ENCODE data around the gene PTPDC1. TPM values are rescaled to one million over a fixed set of nuclear protein-coding genes. Genes with fewer than 3 reads are reported as not detected.

The PTPDC1 gene
- total RNA-seq, 4 donors from 2014 or later = 15.4 to 21.6 (median 17.8) TPM

DNA sequence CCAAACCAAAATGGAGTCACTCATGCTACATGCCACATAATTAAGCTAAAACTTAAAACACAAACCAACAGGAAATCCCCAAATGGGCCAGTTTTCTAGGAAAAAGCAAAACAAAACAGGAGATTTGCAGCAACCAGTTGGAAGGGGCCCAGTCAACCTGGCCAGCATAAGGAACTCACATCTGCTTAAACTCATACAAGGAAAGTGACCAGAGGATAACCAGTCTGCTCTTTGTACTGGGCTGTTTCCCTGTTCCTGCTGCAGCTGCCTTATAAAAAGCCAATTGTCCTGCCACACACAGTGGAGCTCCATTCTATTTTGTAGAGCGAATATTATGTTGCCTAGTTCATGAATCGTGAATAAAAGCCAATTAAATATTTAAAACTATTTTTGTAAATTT, 29.5 kb upstream of the PTPDC1 start:
- no peak for TF ChIP-seq POLR2A (IDR thresholded peaks at IDR 0.05; ENCODE audit: low read depth)
- TF ChIP-seq, protein P1, sequence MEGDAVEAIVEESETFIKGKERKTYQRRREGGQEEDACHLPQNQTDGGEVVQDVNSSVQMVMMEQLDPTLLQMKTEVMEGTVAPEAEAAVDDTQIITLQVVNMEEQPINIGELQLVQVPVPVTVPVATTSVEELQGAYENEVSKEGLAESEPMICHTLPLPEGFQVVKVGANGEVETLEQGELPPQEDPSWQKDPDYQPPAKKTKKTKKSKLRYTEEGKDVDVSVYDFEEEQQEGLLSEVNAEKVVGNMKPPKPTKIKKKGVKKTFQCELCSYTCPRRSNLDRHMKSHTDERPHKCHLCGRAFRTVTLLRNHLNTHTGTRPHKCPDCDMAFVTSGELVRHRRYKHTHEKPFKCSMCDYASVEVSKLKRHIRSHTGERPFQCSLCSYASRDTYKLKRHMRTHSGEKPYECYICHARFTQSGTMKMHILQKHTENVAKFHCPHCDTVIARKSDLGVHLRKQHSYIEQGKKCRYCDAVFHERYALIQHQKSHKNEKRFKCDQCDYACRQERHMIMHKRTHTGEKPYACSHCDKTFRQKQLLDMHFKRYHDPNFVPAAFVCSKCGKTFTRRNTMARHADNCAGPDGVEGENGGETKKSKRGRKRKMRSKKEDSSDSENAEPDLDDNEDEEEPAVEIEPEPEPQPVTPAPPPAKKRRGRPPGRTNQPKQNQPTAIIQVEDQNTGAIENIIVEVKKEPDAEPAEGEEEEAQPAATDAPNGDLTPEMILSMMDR (IDR thresholded peaks at IDR 0.05) = no peak
- no peak for TF ChIP-seq POLR2AphosphoS5 (IDR thresholded peaks at IDR 0.05)
- TF ChIP-seq EP300 (IDR thresholded peaks at IDR 0.05) = no peak
- peaks cover 0 to 13% (median 7%) of the 10 kb centered on the region in 4 donors for H3K9me3 ChIP-seq
- DNase-seq (ENCODE audit: extremely low spot score) = no peak
- WGBS = 83% methylated on average over 2 of the region's 2 CpGs
- H3K27ac ChIP-seq (replicated peaks in 1 of 4) = no peak overlapping the region
- peaks cover 0 to 25% (median 21%) of the 10 kb centered on the region in 4 donors for H3K4me1 ChIP-seq
- no peak overlapping the region for H3K4me3 ChIP-seq
- peaks cover 0 to 9% (median 4%) of the 10 kb centered on the region in 4 donors for H3K36me3 ChIP-seq
- intact Hi-C loops (cut with DNase I) = no loop called here
- no peaks in the 10 kb centered on the region for H3K27me3 ChIP-seq

DNA sequence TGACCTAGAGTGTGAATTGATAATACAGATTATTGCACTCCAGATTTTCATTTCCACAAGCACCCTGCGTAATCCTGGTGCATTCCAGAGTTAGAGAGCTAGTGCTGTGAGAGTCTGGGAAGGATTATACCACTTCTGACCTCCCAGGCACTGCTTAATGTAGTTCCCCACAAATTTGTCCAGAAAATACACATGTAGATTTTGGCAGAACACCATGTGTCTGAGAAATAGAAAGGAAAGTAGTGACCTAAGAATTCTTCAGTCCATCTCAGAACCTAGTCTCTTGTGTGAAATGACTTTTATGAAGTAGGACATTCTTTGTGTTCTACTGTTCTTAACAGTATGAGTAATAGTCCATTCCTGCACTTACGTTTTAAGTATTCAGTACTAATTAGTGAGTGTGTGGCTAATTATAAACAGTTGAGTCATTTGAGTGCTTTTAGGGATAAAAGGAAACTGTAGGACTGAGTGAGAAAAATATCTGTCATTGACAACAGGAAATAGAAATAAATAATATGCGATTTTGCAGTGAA, 27.8 kb upstream of the PTPDC1 start:
- H3K9me3 ChIP-seq = peaks cover 0 to 5% (median 1%) of the 10 kb centered on the region in 4 donors
- no peaks in the 10 kb centered on the region for H3K27me3 ChIP-seq
- H3K4me1 ChIP-seq = peaks cover 0 to 25% (median 21%) of the 10 kb centered on the region in 4 donors
- 25% methylated on average over 3 of the region's 3 CpGs for WGBS
- peak overlapping the region; percentile 5 to 17 (median 10) for H3K4me3 ChIP-seq
- no peak for DNase-seq (ENCODE audit: extremely low spot score)
- H3K36me3 ChIP-seq = peaks cover 0 to 11% (median 5%) of the 10 kb centered on the region in 4 donors
- H3K27ac ChIP-seq (replicated peaks in 1 of 4) = peak overlapping the region; percentile 63 to 77 (median 65)
- TF ChIP-seq, protein P1 (IDR thresholded peaks at IDR 0.05) = no peak
- TF ChIP-seq POLR2AphosphoS5 (IDR thresholded peaks at IDR 0.05) = peak; percentile 35 to 54
- intact Hi-C loops (cut with DNase I) = no loop called here

DNA sequence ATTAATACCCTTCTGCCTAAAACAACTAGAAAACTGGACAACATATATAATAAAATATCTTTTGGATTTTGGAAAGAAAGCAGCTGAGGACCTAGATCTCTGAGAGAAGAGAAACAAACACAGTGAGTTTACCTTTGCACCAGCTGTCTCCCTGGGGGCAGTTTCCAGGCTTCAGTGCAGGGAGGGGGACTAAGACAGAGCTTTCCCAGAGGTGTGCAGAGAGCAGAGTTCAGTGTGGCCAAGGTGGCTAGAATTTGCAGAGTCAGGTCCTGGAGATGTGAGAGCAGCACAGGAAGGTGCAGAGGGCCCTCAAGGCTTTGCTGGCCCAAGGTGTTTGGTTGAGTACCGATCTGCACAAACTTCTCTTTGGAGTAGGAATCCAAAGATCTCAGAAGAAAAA, 26.3 kb upstream of the PTPDC1 start:
- Histone ChIP-seq H3K36me3 (peaks cover 0 to 12% (median 6%) of the 10 kb centered on the region in 4 donors), H3K27me3 (no peaks in the 10 kb centered on the region), H3K27ac (replicated peaks in 1 of 4) (no peak overlapping the region), H3K4me3 (no peak overlapping the region), H3K4me1 (peaks cover 0 to 25% (median 21%) of the 10 kb centered on the region in 4 donors), H3K9me3 (peaks cover 0 to 14% (median 4%) of the 10 kb centered on the region in 4 donors)
- TF ChIP-seq POLR2AphosphoS5 (IDR thresholded peaks at IDR 0.05) (no peak), EP300 (IDR thresholded peaks at IDR 0.05) (no peak), POLR2A (IDR thresholded peaks at IDR 0.05; ENCODE audit: low read depth) (no peak)
- TF ChIP-seq, protein P1 (IDR thresholded peaks at IDR 0.05) = no peak
- 90% methylated on average over 1 of the region's 1 CpG for WGBS
- DNase-seq (ENCODE audit: extremely low spot score) = no peak
- intact Hi-C loops (cut with DNase I) = no loop called here

DNA sequence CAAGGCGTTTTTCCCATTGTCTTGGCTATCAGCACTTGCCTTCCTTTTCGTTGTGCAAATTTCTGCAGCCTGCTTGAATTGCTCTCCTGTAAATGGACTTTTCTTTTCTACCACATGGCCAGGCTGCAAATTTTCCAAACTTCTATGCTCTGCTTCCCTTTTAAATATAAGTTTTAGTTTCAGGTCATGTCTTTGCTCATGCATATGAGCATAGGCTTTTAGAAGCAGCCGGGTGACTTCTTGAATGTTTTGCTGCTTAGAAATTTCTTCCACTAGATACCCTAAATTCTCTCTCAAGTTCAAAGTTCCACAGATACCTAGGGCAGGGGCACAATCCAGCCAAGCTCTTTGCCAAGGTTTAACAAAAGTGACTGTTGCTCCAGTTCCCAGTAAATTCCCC, 22.4 kb upstream of the PTPDC1 start:
- DNase-seq (ENCODE audit: extremely low spot score) = no peak
- H3K36me3 ChIP-seq = peaks cover 0 to 12% (median 6%) of the 10 kb centered on the region in 4 donors
- peaks cover 3 to 21% (median 17%) of the 10 kb centered on the region in 4 donors for H3K4me1 ChIP-seq
- 93% methylated on average over 3 of the region's 3 CpGs for WGBS
- peaks cover 0 to 14% (median 4%) of the 10 kb centered on the region in 4 donors for H3K9me3 ChIP-seq
- TF ChIP-seq, protein P1 (IDR thresholded peaks at IDR 0.05) = no peak
- TF ChIP-seq POLR2AphosphoS5 (IDR thresholded peaks at IDR 0.05) (no peak), EP300 (IDR thresholded peaks at IDR 0.05) (no peak), POLR2A (IDR thresholded peaks at IDR 0.05; ENCODE audit: low read depth) (no peak)
- H3K27me3 ChIP-seq = no peaks in the 10 kb centered on the region
- no peak overlapping the region for H3K4me3 ChIP-seq
- intact Hi-C loops (cut with DNase I) = no loop called here
- no peak overlapping the region for H3K27ac ChIP-seq (replicated peaks in 1 of 4)
